ENCODE results near the gene COG8.

The COG8 gene

GRCh38 chr16:69319826-69320739 lies 19.3 kb downstream of the COG8 start:
- Histone ChIP-seq H3K4me3 (ENCODE audit: control insufficient read depth in 1 of 7, extremely low read depth in 1 of 7, insufficient read depth in 4 of 7, low read depth in 2 of 7, low read length in 6 of 7) (no peak overlapping the region), H3K9me3 (ENCODE audit: control extremely low read depth in 1 of 5, control insufficient read depth in 4 of 5, insufficient read depth in 2 of 5, low read depth in 1 of 5, low read length in 4 of 5) (no peaks in the 10 kb centered on the region), H3K36me3 (ENCODE audit: control insufficient read depth in 4 of 4, insufficient read depth in 4 of 4, low read length in 3 of 4) (peaks cover 26 to 92% (median 83%) of the 10 kb centered on the region in 4 experiments), H3K27ac (ENCODE audit: insufficient read depth in 1 of 2, low read depth in 1 of 2, low read length in 2 of 2, poor library complexity in 1 of 2, severe bottlenecking in 2 of 2) (no peak overlapping the region), H3K27me3 (replicated peaks in 2 of 5; ENCODE audit: control insufficient read depth in 4 of 5, insufficient read depth in 5 of 5, low read length in 4 of 5) (no peaks in the 10 kb centered on the region), H3K4me1 (ENCODE audit: control extremely low read depth in 1 of 4, control insufficient read depth in 4 of 4, insufficient read depth in 4 of 4, low read length in 3 of 4) (no peaks in the 10 kb centered on the region)
- no peak for DNase-seq
- CTCF ChIA-PET: interaction anchor here (2.0 kb wide), 1 partner anchor 9 kb away, joined by 9 read pairs; no protein-coding TSS in a partner anchor
- 96% methylated on average over 20 of the region's 30 CpGs for WGBS (ENCODE audit: insufficient coverage)
- POLR2A ChIA-PET: interaction anchor here (0.6 kb wide), 2 partner anchors 57 to 87 kb away, joined by 3 to 4 read pairs; no protein-coding TSS in a partner anchor

- POLR2A ChIA-PET: interaction anchor here (0.6 kb wide), 1 partner anchor 57 kb away, joined by 4 read pairs; no protein-coding TSS in a partner anchor
- H3K27ac ChIP-seq (ENCODE audit: insufficient read depth in 1 of 2, low read depth in 1 of 2, low read length in 2 of 2, poor library complexity in 1 of 2, severe bottlenecking in 2 of 2): no peak overlapping the region
- CTCF ChIA-PET: interaction anchor here (2.0 kb wide), 1 partner anchor 9 kb away, joined by 9 read pairs; no protein-coding TSS in a partner anchor
- no peak overlapping the region for H3K4me3 ChIP-seq (ENCODE audit: control insufficient read depth in 1 of 7, extremely low read depth in 1 of 7, insufficient read depth in 4 of 7, low read depth in 2 of 7, low read length in 6 of 7)
- H3K9me3 ChIP-seq (ENCODE audit: control extremely low read depth in 1 of 5, control insufficient read depth in 4 of 5, insufficient read depth in 2 of 5, low read depth in 1 of 5, low read length in 4 of 5): no peaks in the 10 kb centered on the region
- no peak for DNase-seq
- H3K4me1 ChIP-seq (ENCODE audit: control extremely low read depth in 1 of 4, control insufficient read depth in 4 of 4, insufficient read depth in 4 of 4, low read length in 3 of 4): no peaks in the 10 kb centered on the region
- no peaks in the 10 kb centered on the region for H3K27me3 ChIP-seq (replicated peaks in 2 of 5; ENCODE audit: control insufficient read depth in 4 of 5, insufficient read depth in 5 of 5, low read length in 4 of 5)
- H3K36me3 ChIP-seq (ENCODE audit: control insufficient read depth in 4 of 4, insufficient read depth in 4 of 4, low read length in 3 of 4): peaks cover 22 to 92% (median 81%) of the 10 kb centered on the region in 4 experiments
- WGBS (ENCODE audit: insufficient coverage): 97% methylated on average over 6 of the region's 9 CpGs
These were observed 20.0 kb downstream of the COG8 start for GRCh38 chr16:69319381-69319780.

GRCh38 chr16:69318911-69319289 lies 20.5 kb downstream of the COG8 start:
- ChIA-PET POLR2A (interaction anchor here (0.5 kb wide), 1 partner anchor 64 kb away, joined by 3 read pairs; no protein-coding TSS in a partner anchor), CTCF (interaction anchor here (1.2 to 2.0 kb wide), 2 partner anchors 10 to 16 kb away, joined by 3 to 9 read pairs; no protein-coding TSS in a partner anchor)
- no peaks in the 10 kb centered on the region for H3K4me1 ChIP-seq (ENCODE audit: control extremely low read depth in 1 of 4, control insufficient read depth in 4 of 4, insufficient read depth in 4 of 4, low read length in 3 of 4)
- no peaks in the 10 kb centered on the region for H3K9me3 ChIP-seq (ENCODE audit: control extremely low read depth in 1 of 5, control insufficient read depth in 4 of 5, insufficient read depth in 2 of 5, low read depth in 1 of 5, low read length in 4 of 5)
- no peaks in the 10 kb centered on the region for H3K27me3 ChIP-seq (replicated peaks in 2 of 5; ENCODE audit: control insufficient read depth in 4 of 5, insufficient read depth in 5 of 5, low read length in 4 of 5)
- no peak overlapping the region for H3K27ac ChIP-seq (ENCODE audit: insufficient read depth in 1 of 2, low read depth in 1 of 2, low read length in 2 of 2, poor library complexity in 1 of 2, severe bottlenecking in 2 of 2)
- H3K36me3 ChIP-seq (ENCODE audit: control insufficient read depth in 4 of 4, insufficient read depth in 4 of 4, low read length in 3 of 4): peaks cover 22 to 89% (median 81%) of the 10 kb centered on the region in 4 experiments
- DNase-seq: no peak
- WGBS (ENCODE audit: insufficient coverage): 98% methylated on average over 9 of the region's 10 CpGs
- no peak overlapping the region for H3K4me3 ChIP-seq (ENCODE audit: control insufficient read depth in 1 of 7, extremely low read depth in 1 of 7, insufficient read depth in 4 of 7, low read depth in 2 of 7, low read length in 6 of 7)

- Histone ChIP-seq H3K27me3 (replicated peaks in 2 of 5; ENCODE audit: control insufficient read depth in 4 of 5, insufficient read depth in 5 of 5, low read length in 4 of 5) (no peaks in the 10 kb centered on the region), H3K4me1 (ENCODE audit: control extremely low read depth in 1 of 4, control insufficient read depth in 4 of 4, insufficient read depth in 4 of 4, low read length in 3 of 4) (no peaks in the 10 kb centered on the region), H3K9me3 (ENCODE audit: control extremely low read depth in 1 of 5, control insufficient read depth in 4 of 5, insufficient read depth in 2 of 5, low read depth in 1 of 5, low read length in 4 of 5) (no peaks in the 10 kb centered on the region), H3K4me3 (ENCODE audit: control insufficient read depth in 1 of 7, extremely low read depth in 1 of 7, insufficient read depth in 4 of 7, low read depth in 2 of 7, low read length in 6 of 7) (no peak overlapping the region), H3K27ac (ENCODE audit: insufficient read depth in 1 of 2, low read depth in 1 of 2, low read length in 2 of 2, poor library complexity in 1 of 2, severe bottlenecking in 2 of 2) (no peak overlapping the region), H3K36me3 (ENCODE audit: control insufficient read depth in 4 of 4, insufficient read depth in 4 of 4, low read length in 3 of 4) (peaks cover 22 to 90% (median 79%) of the 10 kb centered on the region in 4 experiments)
- 98% methylated on average over 24 of the region's 30 CpGs for whole genome bisulfite sequencing (ENCODE audit: insufficient coverage)
- POLR2A ChIA-PET: interaction anchor here (0.5 kb wide), 1 partner anchor 64 kb away, joined by 3 read pairs; no protein-coding TSS in a partner anchor
- CTCF ChIA-PET: interaction anchor here (1.2 to 2.0 kb wide), 2 partner anchors 10 to 17 kb away, joined by 3 to 9 read pairs; no protein-coding TSS in a partner anchor
- no peak for DNase-seq
These were observed 21.0 kb downstream of the COG8 start for GRCh38 chr16:69318177-69318910.

- WGBS (ENCODE audit: insufficient coverage): 97% methylated on average over 17 of the region's 17 CpGs
- ChIA-PET CTCF (interaction anchor here (0.8 to 5.5 kb wide), 2 partner anchors 10 kb away, joined by 3 to 28 read pairs; partner anchors contain the start of gene PDF), POLR2A (no interaction called here)
- Histone ChIP-seq H3K27me3 (replicated peaks in 2 of 5; ENCODE audit: control insufficient read depth in 4 of 5, insufficient read depth in 5 of 5, low read length in 4 of 5) (no peaks in the 10 kb centered on the region), H3K4me3 (ENCODE audit: control insufficient read depth in 1 of 7, extremely low read depth in 1 of 7, insufficient read depth in 4 of 7, low read depth in 2 of 7, low read length in 6 of 7) (no peak overlapping the region), H3K9me3 (ENCODE audit: control extremely low read depth in 1 of 5, control insufficient read depth in 4 of 5, insufficient read depth in 2 of 5, low read depth in 1 of 5, low read length in 4 of 5) (no peaks in the 10 kb centered on the region), H3K36me3 (ENCODE audit: control insufficient read depth in 4 of 4, insufficient read depth in 4 of 4, low read length in 3 of 4) (peaks cover 19 to 75% (median 65%) of the 10 kb centered on the region in 4 experiments), H3K4me1 (ENCODE audit: control extremely low read depth in 1 of 4, control insufficient read depth in 4 of 4, insufficient read depth in 4 of 4, low read length in 3 of 4) (peaks cover 3 to 7% (median 6%) of the 10 kb centered on the region in 4 experiments), H3K27ac (ENCODE audit: insufficient read depth in 1 of 2, low read depth in 1 of 2, low read length in 2 of 2, poor library complexity in 1 of 2, severe bottlenecking in 2 of 2) (no peak overlapping the region)
- DNase-seq: no peak
These were observed 22.7 kb downstream of the COG8 start for GRCh38 chr16:69316595-69317034.

GRCh38 chr16:69315486-69316311 lies 23.7 kb downstream of the COG8 start:
- Histone ChIP-seq H3K9me3 (ENCODE audit: control extremely low read depth in 1 of 5, control insufficient read depth in 4 of 5, insufficient read depth in 2 of 5, low read depth in 1 of 5, low read length in 4 of 5) (no peaks in the 10 kb centered on the region), H3K4me1 (ENCODE audit: control extremely low read depth in 1 of 4, control insufficient read depth in 4 of 4, insufficient read depth in 4 of 4, low read length in 3 of 4) (peaks cover 3 to 8% (median 7%) of the 10 kb centered on the region in 4 experiments), H3K27ac (ENCODE audit: insufficient read depth in 1 of 2, low read depth in 1 of 2, low read length in 2 of 2, poor library complexity in 1 of 2, severe bottlenecking in 2 of 2) (no peak overlapping the region), H3K36me3 (ENCODE audit: control insufficient read depth in 4 of 4, insufficient read depth in 4 of 4, low read length in 3 of 4) (peaks cover 14 to 66% (median 56%) of the 10 kb centered on the region in 4 experiments), H3K27me3 (replicated peaks in 2 of 5; ENCODE audit: control insufficient read depth in 4 of 5, insufficient read depth in 5 of 5, low read length in 4 of 5) (no peaks in the 10 kb centered on the region), H3K4me3 (ENCODE audit: control insufficient read depth in 1 of 7, extremely low read depth in 1 of 7, insufficient read depth in 4 of 7, low read depth in 2 of 7, low read length in 6 of 7) (no peak overlapping the region)
- CTCF ChIA-PET: interaction anchor here (0.7 to 5.5 kb wide), 3 partner anchors 11 to 30 kb away, joined by 4 to 28 read pairs (median 4); partner anchors contain the start of gene PDF
- 95% methylated on average over 30 of the region's 30 CpGs for WGBS (ENCODE audit: insufficient coverage)
- DNase-seq: peak in 1 of 3 donors; percentile 11
- POLR2A ChIA-PET: interaction anchor here (0.5 kb wide), 1 partner anchor 145 kb away, joined by 3 read pairs; no protein-coding TSS in a partner anchor

Measured in common myeloid progenitor, CD34-positive (primary cell).